H9 (cell line): ENCODE results near the gene APBA3. TPM values are rescaled to one million over a fixed set of nuclear protein-coding genes. Genes with fewer than 3 reads are reported as not detected.

Source experiments
- DNase-seq: peaks from one replicate; pipeline ENCODE4 v3.0.0-alpha.2; 2017
- H2AFZ ChIP-seq: one replicate; pipeline ENCODE4 v1.6.1; 2013; ENCODE audit warnings: mild to moderate bottlenecking, low read length, control low read depth, moderate library complexity
- H2AK5ac ChIP-seq: 2 replicates; pipeline ENCODE4 v1.6.1; 2013; ENCODE audit warnings: low read length, control low read depth, mixed read lengths; ENCODE audit not compliant: insufficient read length
- H2BK120ac ChIP-seq: one replicate; pipeline ENCODE4 v1.6.1; 2013; ENCODE audit warnings: low read depth, mild to moderate bottlenecking, low read length, control low read depth, inconsistent platforms; ENCODE audit not compliant: poor library complexity, severe bottlenecking
- H2BK12ac ChIP-seq: 2 replicates; pipeline ENCODE4 v1.6.1; 2013; ENCODE audit warnings: low read length, control low read depth, mixed read lengths, low read depth; ENCODE audit not compliant: insufficient read length
- H2BK15ac ChIP-seq: 2 replicates; pipeline ENCODE4 v1.6.1; 2013; ENCODE audit warnings: low read depth, low read length, control low read depth
- H2BK20ac ChIP-seq: one replicate; pipeline ENCODE4 v1.6.1; 2013; ENCODE audit warnings: low read depth, mild to moderate bottlenecking, low read length, control low read depth, inconsistent platforms; ENCODE audit not compliant: poor library complexity, severe bottlenecking
- H2BK5ac ChIP-seq: 2 replicates; pipeline ENCODE4 v1.6.1; 2013; ENCODE audit warnings: low read length, control low read depth, mixed read lengths; ENCODE audit not compliant: insufficient read length
- H3K14ac ChIP-seq: 2 replicates; pipeline ENCODE4 v1.6.1; 2013; ENCODE audit warnings: low read length, control low read depth; ENCODE audit not compliant: insufficient read depth
- H3K18ac ChIP-seq: 2 replicates; pipeline ENCODE4 v1.6.1; 2013; ENCODE audit warnings: low read depth, mild to moderate bottlenecking, mixed read lengths, low read length, control low read depth; ENCODE audit not compliant: insufficient read length
- H3K23ac ChIP-seq: 2 replicates; pipeline ENCODE4 v1.6.1; 2013; ENCODE audit warnings: low read length, control low read depth, mixed read lengths, low read depth; ENCODE audit not compliant: insufficient read length
- H3K23me2 ChIP-seq: 2 replicates; pipeline ENCODE4 v1.6.1; 2013; ENCODE audit warnings: low read depth, mild to moderate bottlenecking, mixed read lengths, low read length, control low read depth; ENCODE audit not compliant: insufficient read length, poor library complexity, severe bottlenecking
- H3K27ac ChIP-seq: 2 replicates; pipeline ENCODE4 v1.5.1; 2013; ENCODE audit warnings: low read length, control low read depth, mixed read lengths, low read depth; ENCODE audit not compliant: insufficient read length
- H3K27me3 ChIP-seq: 2 replicates; pipeline ENCODE4 v1.6.1; 2013; ENCODE audit warnings: low read length, control low read depth, inconsistent platforms; ENCODE audit not compliant: insufficient read depth
- H3K4ac ChIP-seq: 2 replicates; pipeline ENCODE4 v1.6.1; 2013; ENCODE audit warnings: low read depth, mild to moderate bottlenecking, control low read depth, inconsistent platforms, low read length, moderate library complexity
- H3K4me1 ChIP-seq: 2 replicates; pipeline ENCODE4 v1.6.1; 2013; ENCODE audit warnings: low read length, control low read depth, inconsistent platforms; ENCODE audit not compliant: insufficient read depth
- H3K4me2 ChIP-seq: 2 replicates; pipeline ENCODE4 v1.6.1; 2013; ENCODE audit warnings: low read length, control low read depth, mixed read lengths; ENCODE audit not compliant: insufficient read length, insufficient read depth
- H3K56ac ChIP-seq: 2 replicates; pipeline ENCODE4 v1.6.1; 2013; ENCODE audit warnings: low read depth, mild to moderate bottlenecking, mixed read lengths, low read length, control low read depth; ENCODE audit not compliant: insufficient read length
- H3K79me1 ChIP-seq: 2 replicates; pipeline ENCODE4 v1.6.1; 2013; ENCODE audit warnings: low read depth, mild to moderate bottlenecking, moderate library complexity, low read length, control low read depth, inconsistent platforms; ENCODE audit not compliant: insufficient read depth, poor library complexity, severe bottlenecking
- H3K79me2 ChIP-seq: 2 replicates; pipeline ENCODE4 v1.6.1; 2013; ENCODE audit warnings: low read length, control low read depth, inconsistent platforms; ENCODE audit not compliant: insufficient read depth
- H3K9ac ChIP-seq: 2 replicates; pipeline ENCODE4 v1.6.1; 2013; ENCODE audit warnings: low read length, control low read depth, mixed read lengths; ENCODE audit not compliant: insufficient read length; ENCODE audit errors: extremely low read depth
- H3K9me3 ChIP-seq: one replicate; pipeline ENCODE4 v1.6.1; 2013; ENCODE audit warnings: low read depth, low read length, inconsistent platforms; ENCODE audit not compliant: control insufficient read depth
- H3T11ph ChIP-seq: one replicate; pipeline ENCODE4 v1.6.1; 2013; ENCODE audit warnings: mild to moderate bottlenecking, low read length, control low read depth, inconsistent platforms
- H4K20me1 ChIP-seq: one replicate; pipeline ENCODE4 v1.6.1; 2013; ENCODE audit not compliant: control insufficient read depth, insufficient read length, insufficient read depth
- H4K5ac ChIP-seq: 2 replicates; pipeline ENCODE4 v1.6.1; 2013; ENCODE audit warnings: low read depth, mild to moderate bottlenecking, mixed read lengths, low read length, control low read depth; ENCODE audit not compliant: insufficient read length
- H4K8ac ChIP-seq: replicated peaks from 2 replicates; pipeline ENCODE4 v1.6.1; 2013; ENCODE audit warnings: low read length, control low read depth, mixed read lengths, low read depth; ENCODE audit not compliant: insufficient read length
- H4K91ac ChIP-seq: 2 replicates; pipeline ENCODE4 v1.6.1; 2013; ENCODE audit warnings: low read depth, mild to moderate bottlenecking, moderate library complexity, mixed read lengths, low read length, control low read depth; ENCODE audit not compliant: insufficient read length
- H3K27ac Mint-ChIP-seq, 3 experiments: 2 replicates in 2 of 3; 3 replicates in 1 of 3; pipeline ENCODE4 v1.8.0; 2020 to 2021; ENCODE audit warnings: mixed read lengths in 3 of 3, mild to moderate bottlenecking in 1 of 3, moderate library complexity in 1 of 3
- H3K27me3 Mint-ChIP-seq: 2 replicates; pipeline ENCODE4 v1.8.0; 2021; ENCODE audit warnings: low read depth, mild to moderate bottlenecking, moderate library complexity, mixed read lengths
- H3K36me3 Mint-ChIP-seq, 3 experiments: 2 replicates in 2 of 3; 3 replicates in 1 of 3; pipeline ENCODE4 v1.8.0; 2020 to 2021; ENCODE audit warnings: low read depth in 3 of 3, mixed read lengths in 3 of 3; ENCODE audit not compliant: insufficient read depth in 1 of 3
- H3K4me1 Mint-ChIP-seq, 2 experiments: 2 replicates each; pipeline ENCODE4 v1.8.0; 2020; ENCODE audit warnings: mixed read lengths in 2 of 2
- H3K4me3 Mint-ChIP-seq, 2 experiments: 2 replicates in 1 of 2; 3 replicates in 1 of 2; pipeline ENCODE4 v1.8.0; 2020 to 2021; ENCODE audit warnings: mild to moderate bottlenecking in 2 of 2, mixed read lengths in 2 of 2, moderate library complexity in 1 of 2
- H3K9me3 Mint-ChIP-seq, 2 experiments: 2 replicates in 1 of 2; 3 replicates in 1 of 2; pipeline ENCODE4 v1.8.0; 2020; ENCODE audit warnings: mild to moderate bottlenecking in 2 of 2, mixed read lengths in 2 of 2, moderate library complexity in 1 of 2
- WGBS: extraction: QIAGEN DNeasy Blood & Tissue Kit; methylation state at CpG from one replicate; pipeline ENCODE4 v1.1.7; 2013; ENCODE audit warnings: missing lambda C conversion rate, low lambda C conversion rate, mixed read lengths; ENCODE audit not compliant: insufficient read length; ENCODE audit errors: extremely low coverage; 5-methylcytosine and 5-hydroxymethylcytosine counted together
- total RNA-seq: library from RNA; stranded (reverse); gene quantifications from 2 replicates; pipeline ENCODE4 v1.2.1, GENCODE V29; 2021
- TF ChIP-seq, protein P1 (sequence below): fragments of 200-600 bp; sonication (generic); conservative IDR thresholded peaks from 3 replicates; pipeline ENCODE4 v1.8.0; 2021; ENCODE audit warnings: antibody characterized with exemption, mild to moderate bottlenecking

Gene APBA3
- total RNA-seq, 1 experiment from 2014 or later, result 21.8 TPM

DNA sequence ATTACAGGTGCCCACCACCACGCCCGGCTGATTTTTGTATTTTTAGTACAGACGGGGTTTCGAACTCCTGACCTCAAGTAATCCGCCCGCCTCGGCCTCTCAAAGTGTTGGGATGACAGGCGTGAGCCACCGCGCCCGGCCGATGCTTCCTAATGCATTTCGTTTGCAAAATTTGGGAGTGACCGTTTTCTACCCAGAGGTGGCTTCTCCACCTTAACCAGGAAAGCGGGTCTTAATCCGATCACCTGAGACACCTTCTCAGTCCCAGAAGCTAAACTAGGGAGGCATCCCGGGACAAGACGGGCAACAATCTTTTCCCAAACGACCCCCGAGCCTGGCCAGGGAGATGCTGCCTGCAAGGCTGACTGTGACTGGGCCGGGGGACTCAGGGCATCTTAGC lies 39.5 kb upstream of the APBA3 start:
- no peak overlapping the region for H3K27ac ChIP-seq
- H3K14ac ChIP-seq, result no peak overlapping the region
- H3K27ac Mint-ChIP-seq, result no peak overlapping the region
- H3K27me3 Mint-ChIP-seq, result peaks cover 52% of the 10 kb centered on the region
- peaks cover 7% of the 10 kb centered on the region for H3K23me2 ChIP-seq
- no peak overlapping the region for H3K18ac ChIP-seq
- TF ChIP-seq, protein P1, sequence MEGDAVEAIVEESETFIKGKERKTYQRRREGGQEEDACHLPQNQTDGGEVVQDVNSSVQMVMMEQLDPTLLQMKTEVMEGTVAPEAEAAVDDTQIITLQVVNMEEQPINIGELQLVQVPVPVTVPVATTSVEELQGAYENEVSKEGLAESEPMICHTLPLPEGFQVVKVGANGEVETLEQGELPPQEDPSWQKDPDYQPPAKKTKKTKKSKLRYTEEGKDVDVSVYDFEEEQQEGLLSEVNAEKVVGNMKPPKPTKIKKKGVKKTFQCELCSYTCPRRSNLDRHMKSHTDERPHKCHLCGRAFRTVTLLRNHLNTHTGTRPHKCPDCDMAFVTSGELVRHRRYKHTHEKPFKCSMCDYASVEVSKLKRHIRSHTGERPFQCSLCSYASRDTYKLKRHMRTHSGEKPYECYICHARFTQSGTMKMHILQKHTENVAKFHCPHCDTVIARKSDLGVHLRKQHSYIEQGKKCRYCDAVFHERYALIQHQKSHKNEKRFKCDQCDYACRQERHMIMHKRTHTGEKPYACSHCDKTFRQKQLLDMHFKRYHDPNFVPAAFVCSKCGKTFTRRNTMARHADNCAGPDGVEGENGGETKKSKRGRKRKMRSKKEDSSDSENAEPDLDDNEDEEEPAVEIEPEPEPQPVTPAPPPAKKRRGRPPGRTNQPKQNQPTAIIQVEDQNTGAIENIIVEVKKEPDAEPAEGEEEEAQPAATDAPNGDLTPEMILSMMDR, result no peak
- no peak overlapping the region for H3K9ac ChIP-seq
- no peak overlapping the region for H2BK20ac ChIP-seq
- H3K4me1 Mint-ChIP-seq, result peaks cover 0 to 14% of the 10 kb centered on the region in 2 experiments; a peak in 2 of 4 replicates
- no peak overlapping the region for H2BK12ac ChIP-seq
- no CpG with 5 or more reads among the region's 21 CpGs for WGBS
- H3K4me3 Mint-ChIP-seq, result peak overlapping the region; percentile 49 to 77
- H2AFZ ChIP-seq, result no peak overlapping the region
- H2AK5ac ChIP-seq, result no peak overlapping the region
- H3T11ph ChIP-seq, result no peak overlapping the region
- H2BK5ac ChIP-seq, result no peak overlapping the region
- H3K9me3 Mint-ChIP-seq, result peaks cover 7 to 13% of the 10 kb centered on the region in 2 experiments
- H3K4me2 ChIP-seq, result peak overlapping the region; percentile 69
- H3K79me1 ChIP-seq, result no peaks in the 10 kb centered on the region
- no peak overlapping the region for H3K4ac ChIP-seq
- no peaks in the 10 kb centered on the region; a peak in 1 of 7 replicates for H3K36me3 Mint-ChIP-seq
- no peaks in the 10 kb centered on the region for H4K20me1 ChIP-seq
- H4K5ac ChIP-seq, result no peak overlapping the region
- H3K9me3 ChIP-seq, result no peaks in the 10 kb centered on the region
- H3K79me2 ChIP-seq, result no peaks in the 10 kb centered on the region
- no peak for DNase-seq
- H3K27me3 ChIP-seq, result no peaks in the 10 kb centered on the region
- no peak overlapping the region for H2BK120ac ChIP-seq
- no peak overlapping the region for H2BK15ac ChIP-seq
- H3K56ac ChIP-seq, result no peak overlapping the region
- no peak overlapping the region for H4K91ac ChIP-seq
- H3K23ac ChIP-seq, result no peak overlapping the region
- no peaks in the 10 kb centered on the region for H3K4me1 ChIP-seq
- H4K8ac ChIP-seq, result no peak overlapping the region
